ENCODE measurements around the gene ZBTB47. TPM values are rescaled to one million over a fixed set of nuclear protein-coding genes. Genes with fewer than 3 reads are reported as not detected.

Gene ZBTB47
- total RNA-seq, 1 donor from 2014 or later = 38.8 TPM

DNA sequence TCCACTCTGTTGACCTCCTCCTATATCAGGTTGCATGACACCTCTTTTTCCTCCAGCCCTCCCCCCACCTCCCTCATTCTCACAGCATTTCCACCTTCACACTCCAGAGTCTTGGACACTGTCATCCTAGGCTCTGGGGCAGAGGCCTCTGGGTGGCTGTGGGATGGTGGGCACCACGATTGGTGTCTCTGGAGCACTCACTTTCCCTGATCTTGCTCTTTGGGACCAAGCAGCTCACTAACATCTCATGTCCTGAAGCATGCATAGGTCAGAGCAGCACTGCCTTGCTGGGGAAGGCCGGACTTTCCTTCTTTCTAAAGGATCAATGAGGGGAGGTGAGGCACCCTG is 14.9 kb downstream of the ZBTB47 start:
- peaks cover 4% of the 10 kb centered on the region for H3K4me1 Mint-ChIP-seq (ENCODE audit: low read depth)

GRCh38 chr3:42668793-42669217 is 15.3 kb downstream of the ZBTB47 start:
- Mint-ChIP-seq H3K4me3 (ENCODE audit: unreplicated experiment) (no peak overlapping the region), H3K27ac (ENCODE audit: unreplicated experiment) (no peak overlapping the region), H3K4me1 (ENCODE audit: low read depth) (peaks cover 4% of the 10 kb centered on the region), H3K9me3 (ENCODE audit: low read depth) (peaks cover 7% of the 10 kb centered on the region), H3K27me3 (ENCODE audit: low read depth) (no peaks in the 10 kb centered on the region), H3K36me3 (ENCODE audit: low read depth) (no peaks in the 10 kb centered on the region)
- no peak for DNase-seq (ENCODE audit: low spot score)
- no peak for TF ChIP-seq CTCF (IDR thresholded peaks at IDR 0.05)

More for the DNA sequence above, 14.9 kb downstream of the ZBTB47 start:
- peaks cover 7% of the 10 kb centered on the region for H3K9me3 Mint-ChIP-seq (ENCODE audit: low read depth)
- H3K27me3 Mint-ChIP-seq (ENCODE audit: low read depth) = no peaks in the 10 kb centered on the region
- DNase-seq (ENCODE audit: low spot score) = no peak
- no peak overlapping the region for H3K27ac Mint-ChIP-seq (ENCODE audit: unreplicated experiment)
- no peak for TF ChIP-seq CTCF (IDR thresholded peaks at IDR 0.05)
- no peak overlapping the region for H3K4me3 Mint-ChIP-seq (ENCODE audit: unreplicated experiment)
- no peaks in the 10 kb centered on the region for H3K36me3 Mint-ChIP-seq (ENCODE audit: low read depth)

DNA sequence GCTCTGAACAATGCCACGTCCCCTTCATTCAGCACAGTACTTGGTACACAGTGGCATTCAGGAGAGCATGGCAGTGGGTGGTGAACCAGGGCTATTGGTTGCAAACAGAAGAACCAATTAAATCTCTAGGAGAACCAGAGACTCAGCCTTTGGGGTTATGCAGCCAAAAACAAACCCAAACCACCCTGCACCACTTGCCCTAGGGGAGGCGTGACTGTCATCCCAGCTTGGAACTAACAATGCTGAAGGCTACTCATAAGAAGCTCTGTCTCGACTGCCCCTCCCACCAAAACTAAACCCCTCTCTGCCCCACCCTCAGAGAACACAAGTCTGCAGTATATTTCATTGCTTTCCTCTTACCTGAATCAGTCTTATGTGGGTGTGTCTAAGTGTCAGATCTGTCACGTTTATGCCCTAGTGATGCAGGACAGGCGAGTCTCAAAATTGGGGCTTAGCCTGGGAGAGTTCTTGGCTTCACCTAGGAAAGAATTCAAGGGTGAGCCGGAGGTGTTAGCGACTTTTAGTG is 16.6 kb downstream of the ZBTB47 start:
- Mint-ChIP-seq H3K4me1 (ENCODE audit: low read depth) (peaks cover 13% of the 10 kb centered on the region), H3K27ac (ENCODE audit: unreplicated experiment) (no peak overlapping the region), H3K4me3 (ENCODE audit: unreplicated experiment) (no peak overlapping the region), H3K9me3 (ENCODE audit: low read depth) (peaks cover 7% of the 10 kb centered on the region), H3K36me3 (ENCODE audit: low read depth) (no peaks in the 10 kb centered on the region), H3K27me3 (ENCODE audit: low read depth) (no peaks in the 10 kb centered on the region)
- TF ChIP-seq CTCF (IDR thresholded peaks at IDR 0.05) = no peak
- DNase-seq (ENCODE audit: low spot score) = no peak

GRCh38 chr3:42670670-42671069 is 17.2 kb downstream of the ZBTB47 start:
- peaks cover 7% of the 10 kb centered on the region for H3K9me3 Mint-ChIP-seq (ENCODE audit: low read depth)
- TF ChIP-seq CTCF (IDR thresholded peaks at IDR 0.05) = no peak
- no peak overlapping the region for H3K27ac Mint-ChIP-seq (ENCODE audit: unreplicated experiment)
- no peaks in the 10 kb centered on the region for H3K36me3 Mint-ChIP-seq (ENCODE audit: low read depth)
- no peak for DNase-seq (ENCODE audit: low spot score)
- peaks cover 13% of the 10 kb centered on the region for H3K4me1 Mint-ChIP-seq (ENCODE audit: low read depth)
- no peaks in the 10 kb centered on the region for H3K27me3 Mint-ChIP-seq (ENCODE audit: low read depth)
- no peak overlapping the region for H3K4me3 Mint-ChIP-seq (ENCODE audit: unreplicated experiment)

DNA sequence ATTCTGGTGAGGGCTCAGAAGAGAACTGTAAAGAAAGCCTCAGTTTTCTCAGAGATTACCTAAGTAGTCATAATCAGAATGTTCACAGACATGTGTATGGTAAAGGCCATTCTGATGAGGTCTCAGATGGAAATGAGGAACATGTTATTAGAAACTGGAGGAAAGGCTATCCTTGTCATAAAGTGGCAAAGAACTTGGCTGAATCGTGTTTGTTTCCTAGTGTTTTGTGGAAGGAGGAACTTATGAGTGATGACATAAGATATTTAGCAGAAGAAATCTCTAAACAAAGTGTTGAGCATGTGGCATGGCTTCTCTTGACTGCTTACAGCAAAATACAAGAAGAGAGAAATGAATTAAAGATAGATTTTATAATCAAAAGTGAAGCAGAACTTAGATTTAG is 19.0 kb downstream of the ZBTB47 start:
- no peak for TF ChIP-seq CTCF (IDR thresholded peaks at IDR 0.05)
- no peak overlapping the region for H3K27ac Mint-ChIP-seq (ENCODE audit: unreplicated experiment)
- peaks cover 18% of the 10 kb centered on the region for H3K9me3 Mint-ChIP-seq (ENCODE audit: low read depth)
- no peak for DNase-seq (ENCODE audit: low spot score)
- H3K27me3 Mint-ChIP-seq (ENCODE audit: low read depth) = no peaks in the 10 kb centered on the region
- H3K36me3 Mint-ChIP-seq (ENCODE audit: low read depth) = no peaks in the 10 kb centered on the region
- peaks cover 9% of the 10 kb centered on the region for H3K4me1 Mint-ChIP-seq (ENCODE audit: low read depth)
- no peak overlapping the region for H3K4me3 Mint-ChIP-seq (ENCODE audit: unreplicated experiment)

All from chondrocyte (in vitro differentiated cells).